Heart left ventricle (tissue), 16 donors: ENCODE data around the gene KRT74. TPM values are rescaled to one million over a fixed set of nuclear protein-coding genes. Genes with fewer than 3 reads are reported as not detected.

Experiments
- ATAC-seq, 4 donors: fragments of 200-7000 bp; cut with Tn5 transposase; one replicate each; pipeline ENCODE4 v1.9.1; 2020 to 2022; ENCODE audit warnings: moderate library complexity in 4 of 4, mild to moderate bottlenecking in 3 of 4, moderate number of reproducible peaks in 1 of 4
- DNase-seq, 5 donors: peaks; one replicate each; pipeline ENCODE4 v3.0.0-alpha.2; 2020
- H3K27ac ChIP-seq, 12 donors: fragments of 200-600 bp; sonication (generic) in 4 of 12; one replicate each; pipeline versions ENCODE4 v1.5.0 to v1.8.0; 2016 to 2022; ENCODE audit warnings: mild to moderate bottlenecking in 2 of 12
- H3K27me3 ChIP-seq, 9 donors: fragments of 200-600 bp; sonication (generic) in 2 of 9; one replicate each; pipeline versions ENCODE4 v1.5.1 to v1.8.0; 2016 to 2022; ENCODE audit warnings: mild to moderate bottlenecking in 3 of 9
- H3K36me3 ChIP-seq, 9 donors: fragments of 200-600 bp; sonication (generic) in 2 of 9; one replicate each; pipeline versions ENCODE4 v1.5.0 to v1.8.0; 2018 to 2022; ENCODE audit warnings: mild to moderate bottlenecking in 2 of 9
- H3K4me1 ChIP-seq, 12 donors: fragments of 200-600 bp; sonication (generic) in 4 of 12; one replicate each; pipeline versions ENCODE4 v1.5.0 to v1.8.0; 2016 to 2022; ENCODE audit warnings: mild to moderate bottlenecking in 3 of 12
- H3K4me3 ChIP-seq, 12 donors: fragments of 200-600 bp; sonication (generic) in 4 of 12; one replicate each; pipeline versions ENCODE4 v1.5.0 to v1.8.0; 2017 to 2022; ENCODE audit warnings: mild to moderate bottlenecking in 9 of 12, moderate library complexity in 4 of 12
- H3K9me3 ChIP-seq, 12 donors: fragments of 200-600 bp; sonication (generic) in 4 of 12; one replicate each; pipeline versions ENCODE4 v1.5.0 to v1.8.0; 2016 to 2022; ENCODE audit warnings: mild to moderate bottlenecking in 1 of 12
- CTCF ChIP-seq, 12 donors: fragments of 200-600 bp; sonication (generic) in 4 of 12; IDR thresholded peaks; one replicate each; pipeline versions ENCODE4 v1.5.0 to v1.8.0; 2018 to 2022; ENCODE audit warnings: antibody characterized with exemption in 12 of 12, mild to moderate bottlenecking in 5 of 12
- POLR2A ChIP-seq, 2 donors: fragments of 450-650 bp; IDR thresholded peaks; one replicate each; pipeline ENCODE4 v1.6.1; 2017; ENCODE audit warnings: antibody characterized with exemption in 2 of 2, mild to moderate bottlenecking in 2 of 2, moderate library complexity in 2 of 2
- WGBS, 4 donors: extraction: QIAGEN DNeasy Blood & Tissue Kit in 2 of 4; methylation state at CpG; one replicate each; pipeline versions ENCODE4 v1.1.5 to v1.1.7; 2013 to 2018; 5-methylcytosine and 5-hydroxymethylcytosine counted together
- intact Hi-C, 10 donors: fragments of 100-400 bp; cut with DNase I; formaldehyde crosslinking; loops; one replicate each; pipeline versions ENCODE4 v1.11.1 to v1.14.2; 2022
- polyA plus RNA-seq, 2 donors: library from polyadenylated mRNA; stranded (reverse); fragments of 200-250 nt; gene quantifications; one replicate each; pipeline ENCODE4 v1.2.3, GENCODE V29; 2013
- total RNA-seq, 9 donors: library from RNA; depleted of rRNA in 2 of 9; stranded (reverse); fragments of >200 nt in 2 of 9; fragmentation: NEBNext Ultra II Directional in 3 of 9; extraction: Animal tissue kit (Norgen Biotek cat#: 25700) in 3 of 9; gene quantifications; one replicate each; pipeline versions ENCODE4 v1.1.0 to v1.2.4, GENCODE V29; 2016 to 2023
- donor health status: ischemic (EF 13 %, LVEDD 7.1; RV severe dilation, severe dysfunction).
- donor health status: healthy with polysubstance abuse.
- donor health status: DM: no; HTN: yes; CAD: no.
- donor health status: DM: no; HTN: no; CAD: no.
- donor health status: ischemic (EF 25% LVEDD 6.9; RV normal size, moderate dysfunction).
- donor health status: ischemic (EF 25% LVEDD 5.7; RV mildly dilated, moderate dysfunction).
- donor health status: healthy.
- donor health status: DM: yes; HTN: yes; CAD: no.
- donor health status: ischemic (EF 35%, LVEDD 5.7; RV mildly dilated, moderate dysfunction).
- donor health status: nonischemic (EF 11% LVEDD 7.7; RV severe dilation, severe dysfunction).
- donor health status: DM: yes; HTN: yes; CAD: no.
- donor health status: PGD.
- donor health status: ischemic (EF 29% LVEDD 5.4; RV normal size, mild dysfunction).
- donor health status: nonischemic (EF 23%, LVEDD 6.1; RV moderate dilation, normal function).

Gene KRT74
- total and polyA plus RNA-seq, 11 donors, result not detected

GRCh38 chr12:52577316-52577715 lies 3.7 kb upstream of the KRT74 start:
- H3K36me3 ChIP-seq, result no peaks in the 10 kb centered on the region
- no peaks in the 10 kb centered on the region for H3K9me3 ChIP-seq
- H3K4me1 ChIP-seq, result no peaks in the 10 kb centered on the region
- intact Hi-C loops, result loop anchor here in 3 of 10 donors (5.0 to 10.0 kb wide), 2 partner anchors 200 to 203 kb away; no protein-coding TSS in a partner anchor
- ATAC-seq (no peak), DNase-seq (no peak)
- WGBS, 4 donors, result 87 to 94% (median 93%) methylated on average over 8 of the region's 8 CpGs
- TF ChIP-seq POLR2A (IDR thresholded peaks at IDR 0.05) (no peak), CTCF (IDR thresholded peaks at IDR 0.05) (no peak)
- H3K27me3 ChIP-seq, result peaks cover 0 to 24% (median 5%) of the 10 kb centered on the region in 9 donors
- no peak overlapping the region for H3K27ac ChIP-seq
- no peak overlapping the region for H3K4me3 ChIP-seq

GRCh38 chr12:52575948-52576347 lies 2.3 kb upstream of the KRT74 start:
- 88 to 96% (median 92%) methylated on average over 3 of the region's 3 CpGs for WGBS, 4 donors
- ATAC-seq, result no peak
- Histone ChIP-seq H3K4me1 (no peaks in the 10 kb centered on the region), H3K9me3 (no peaks in the 10 kb centered on the region), H3K4me3 (no peak overlapping the region), H3K36me3 (no peaks in the 10 kb centered on the region), H3K27me3 (peaks cover 0 to 35% (median 5%) of the 10 kb centered on the region in 9 donors), H3K27ac (no peak overlapping the region)
- no peak for DNase-seq
- intact Hi-C loops, result loop anchor here in 3 of 10 donors (5.0 to 10.0 kb wide), 2 partner anchors 199 to 201 kb away; no protein-coding TSS in a partner anchor
- TF ChIP-seq CTCF (IDR thresholded peaks at IDR 0.05) (no peak), POLR2A (IDR thresholded peaks at IDR 0.05) (no peak)

GRCh38 chr12:52575256-52575655 lies 1.6 kb upstream of the KRT74 start:
- no peak for ATAC-seq
- 87 to 92% (median 91%) methylated on average over 7 to 9 of the region's 9 CpGs for WGBS, 4 donors
- TF ChIP-seq POLR2A (IDR thresholded peaks at IDR 0.05) (no peak), CTCF (IDR thresholded peaks at IDR 0.05) (no peak)
- H3K27ac ChIP-seq, result no peak overlapping the region
- H3K9me3 ChIP-seq, result no peaks in the 10 kb centered on the region
- no peak for DNase-seq
- peaks cover 0 to 34% (median 5%) of the 10 kb centered on the region in 9 donors for H3K27me3 ChIP-seq
- no peaks in the 10 kb centered on the region for H3K36me3 ChIP-seq
- intact Hi-C loops, result loop anchor here in 3 of 10 donors (5.0 to 10.0 kb wide), 2 partner anchors 198 to 200 kb away; no protein-coding TSS in a partner anchor
- no peak overlapping the region for H3K4me3 ChIP-seq
- H3K4me1 ChIP-seq, result no peaks in the 10 kb centered on the region

- Histone ChIP-seq H3K27me3 (peaks cover 0 to 32% (median 5%) of the 10 kb centered on the region in 9 donors), H3K4me3 (no peak overlapping the region), H3K27ac (no peak overlapping the region), H3K9me3 (no peaks in the 10 kb centered on the region), H3K36me3 (no peaks in the 10 kb centered on the region), H3K4me1 (no peaks in the 10 kb centered on the region)
- 91 to 94% (median 94%) methylated on average over 15 of the region's 15 CpGs for WGBS, 4 donors
- ATAC-seq (no peak), DNase-seq (no peak)
- TF ChIP-seq POLR2A (IDR thresholded peaks at IDR 0.05), result no peak
- TF ChIP-seq CTCF (IDR thresholded peaks at IDR 0.05), result no peak
- intact Hi-C loops, result loop anchor here in 2 of 10 donors (10.0 kb wide), 1 partner anchor 199 kb away; no protein-coding TSS in a partner anchor
Observed at GRCh38 chr12:52573306-52573705, 337 bp downstream of the KRT74 start.
